Endothelial cell of umbilical vein (primary cell): ENCODE data around the gene LYRM7. TPM values are rescaled to one million over a fixed set of nuclear protein-coding genes. Genes with fewer than 3 reads are reported as not detected.
A peak's percentile ranks its signal among the peaks of the same experiment; 100 is the strongest.

Experiments
- BruUV-seq: library from RNA; stranded (reverse); fragments of 400-500 nt; replicated peaks from 2 replicates; lab custom pipeline; 2021; lab: Mats Ljungman, UMichigan
- CTCF ChIA-PET: fragments of 300-600, 350-600 bp; sonication (Branson Sonifier 250); formaldehyde crosslinking; loops from one replicate; lab custom pipeline; 2021; ENCODE audit warnings: antibody characterized with exemption, inconsistent platforms; lab: Charles Lee
- POLR2A ChIA-PET: fragments of 300-600, 350-600 bp; sonication (Branson Sonifier 250); formaldehyde crosslinking; loops from one replicate; lab custom pipeline; 2021; ENCODE audit warnings: antibody characterized with exemption, inconsistent platforms; lab: Charles Lee
- DNase-seq: peaks from one replicate; pipeline ENCODE4 v3.0.0-alpha.2; 2011; ENCODE audit warnings: low read depth, low spot score
- FAIRE-seq: peaks from 2 replicates; lab custom pipeline; 2011; peaks lifted over from hg19 to GRCh38; lab: Jason Lieb, UNC
- H2AFZ ChIP-seq: 2 replicates; pipeline ENCODE4 v1.6.0; 2012; ENCODE audit warnings: low read depth, low read length, control low read depth, inconsistent platforms
- H3K27ac ChIP-seq: 2 replicates; pipeline ENCODE4 v1.5.1; 2011; ENCODE audit warnings: low read depth, mild to moderate bottlenecking, control low read depth, low read length, moderate library complexity; ENCODE audit not compliant: insufficient read depth
- H3K27me3 ChIP-seq, 2 experiments: 2 replicates each; pipeline versions ENCODE4 v1.6.0 to v1.6.1; 2011; ENCODE audit warnings: low read length in 2 of 2, mixed read lengths in 1 of 2; ENCODE audit not compliant: control insufficient read depth in 2 of 2, insufficient read depth in 2 of 2
- H3K36me3 ChIP-seq, 2 experiments: 2 replicates in 1 of 2; 3 replicates in 1 of 2; pipeline ENCODE4 v1.5.1; 2011; ENCODE audit warnings: low read length in 2 of 2, mild to moderate bottlenecking in 1 of 2, moderate library complexity in 1 of 2; ENCODE audit not compliant: control insufficient read depth in 2 of 2, insufficient read depth in 2 of 2; ENCODE audit errors: extremely low read depth in 1 of 2
- H3K4me1 ChIP-seq: 3 replicates; pipeline ENCODE4 v1.5.1; 2011; ENCODE audit warnings: mild to moderate bottlenecking, low read length; ENCODE audit not compliant: control insufficient read depth, insufficient read depth; ENCODE audit errors: extremely low read depth
- H3K4me2 ChIP-seq: 2 replicates; pipeline ENCODE4 v1.6.1; 2011; ENCODE audit warnings: low read length, control low read depth, mixed read lengths; ENCODE audit not compliant: insufficient read depth
- H3K4me3 ChIP-seq, 3 experiments: fragments of 200-600 bp in 1 of 3; sonication (generic), shearing (Covaris generic) in 1 of 3; replicated peaks in 1 of 3; 2 replicates each; pipeline ENCODE4 v1.5.1; 2011 to 2016; ENCODE audit warnings: control low read depth in 3 of 3, low read length in 3 of 3, mild to moderate bottlenecking in 2 of 3, inconsistent platforms in 1 of 3, low read depth in 1 of 3, moderate library complexity in 1 of 3; ENCODE audit not compliant: insufficient read depth in 1 of 3
- H3K79me2 ChIP-seq: 2 replicates; pipeline ENCODE4 v1.6.0; 2012; ENCODE audit warnings: low read length, inconsistent platforms; ENCODE audit not compliant: control insufficient read depth, insufficient read depth
- H3K9ac ChIP-seq: replicated peaks from 2 replicates; pipeline ENCODE3; 2011; ENCODE audit warnings: low read length, control low read depth; ENCODE audit not compliant: insufficient read depth; ENCODE audit errors: extremely low read depth
- H3K9me1 ChIP-seq: replicated peaks from 3 replicates; pipeline ENCODE4 v1.6.0; 2011; ENCODE audit warnings: mild to moderate bottlenecking, low read length; ENCODE audit not compliant: control insufficient read depth, insufficient read depth; ENCODE audit errors: extremely low read depth
- H3K9me3 ChIP-seq: replicated peaks from 2 replicates; pipeline ENCODE4 v1.5.1; 2012; ENCODE audit warnings: low read length, inconsistent platforms; ENCODE audit not compliant: control insufficient read depth, insufficient read depth
- H4K20me1 ChIP-seq: replicated peaks from 2 replicates; pipeline ENCODE3; 2011; ENCODE audit warnings: mild to moderate bottlenecking, low read length; ENCODE audit not compliant: control insufficient read depth, insufficient read depth; ENCODE audit errors: extremely low read depth
- EZH2 ChIP-seq: IDR thresholded peaks from 2 replicates; pipeline ENCODE4 v1.6.1; 2012; ENCODE audit warnings: borderline replicate concordance, low read depth, mild to moderate bottlenecking, moderate library complexity, low read length, inconsistent platforms; ENCODE audit not compliant: severe bottlenecking
- FOS ChIP-seq: IDR thresholded peaks from 2 replicates; pipeline ENCODE4 v1.6.1; 2011; ENCODE audit warnings: mild to moderate bottlenecking, low read length, moderate library complexity, borderline replicate concordance; ENCODE audit not compliant: insufficient read depth
- GATA2 ChIP-seq: IDR thresholded peaks from 2 replicates; pipeline ENCODE4 v1.7.0; 2011; ENCODE audit warnings: low read depth, mild to moderate bottlenecking, moderate library complexity, mixed read lengths, low read length; ENCODE audit not compliant: insufficient read length, insufficient read depth
- JUN ChIP-seq: IDR thresholded peaks from 2 replicates; pipeline ENCODE4 v1.6.1; 2011; ENCODE audit warnings: borderline replicate concordance, low read depth; ENCODE audit not compliant: insufficient read length, insufficient read depth
- MAX ChIP-seq: IDR thresholded peaks from 2 replicates; pipeline ENCODE4 v1.6.1; 2011; ENCODE audit not compliant: insufficient read depth, insufficient read length
- MYC ChIP-seq: IDR thresholded peaks from one replicate; pipeline ENCODE4 v1.6.1; 2011; ENCODE audit warnings: mild to moderate bottlenecking, low read depth, low read length
- POLR2A ChIP-seq: IDR thresholded peaks from 2 replicates; pipeline ENCODE4 v1.6.1; 2012; ENCODE audit warnings: low read depth, mild to moderate bottlenecking, control low read depth, low read length
- POLR2AphosphoS5 ChIP-seq: IDR thresholded peaks from 2 replicates; pipeline ENCODE4 v1.6.1; 2012; ENCODE audit warnings: low read depth, mild to moderate bottlenecking, control low read depth, low read length, moderate library complexity; ENCODE audit not compliant: insufficient read depth
- dilution Hi-C: fragments of 300-500 bp; cut with MboI; formaldehyde crosslinking; loops from one replicate; pipeline ENCODE4 v1.15.0; 2019; ENCODE audit warnings: low sequenced_read_pairs; ENCODE audit not compliant: extremely low pct_ligation_motif_present
- intact Hi-C: fragments of 100-400 bp; cut with micrococcal nuclease; formaldehyde crosslinking; loops from one replicate; pipeline ENCODE4 v1.10.0; 2022
- polyA plus RNA-seq, 4 experiments: library from polyadenylated mRNA; depleted of rRNA in 3 of 4; stranded (reverse) in 3 of 4; unstranded in 1 of 4; fragments of >200 nt; gene quantifications; 2 replicates each; pipeline versions ENCODE4 v1.2.1 to v1.2.3, GENCODE V29; 2011 to 2012; ENCODE audit warnings: missing spikeins in 1 of 4
- total RNA-seq: library from RNA; stranded (reverse); gene quantifications from 2 replicates; pipeline ENCODE4 v1.2.3, GENCODE V29; 2021
- TF ChIP-seq, protein P1 (sequence below), 2 donors: IDR thresholded peaks; 1 replicate in 1 of 2; 2 replicates in 1 of 2; pipeline ENCODE4 v1.5.1; 2011; ENCODE audit warnings: low read length in 2 of 2, mild to moderate bottlenecking in 2 of 2, moderate library complexity in 2 of 2, control low read depth in 1 of 2, inconsistent platforms in 1 of 2, low read depth in 1 of 2; ENCODE audit not compliant: insufficient read depth in 1 of 2; ENCODE audit errors: extremely low read depth in 1 of 2

The LYRM7 gene
- total and polyA plus RNA-seq, 2 donors (not counting 3 experiments of a cell fraction or from before 2014, with no cell fraction given), result 0.88 to 7.5 TPM

- POLR2A ChIA-PET, result no interaction called here
- dilution Hi-C loops, result no loop called here
These were observed 769 bp upstream of the LYRM7 start for GRCh38 chr5:131169810-131170539.

More at GRCh38 chr5:131169810-131170539, 769 bp upstream of the LYRM7 start:
- no peaks in the 10 kb centered on the region for H3K9me1 ChIP-seq
- peak overlapping the region; percentile 60 for H3K9ac ChIP-seq
- no peaks in the 10 kb centered on the region for H3K36me3 ChIP-seq
- peaks cover 12% of the 10 kb centered on the region for H3K4me1 ChIP-seq
- no peak for FAIRE-seq
- intact Hi-C loops, result loop anchor here (1.0 to 5.0 kb wide), 2 partner anchors 93 to 467 kb away; partner anchors contain the start of gene RAPGEF6
- H4K20me1 ChIP-seq, result no peaks in the 10 kb centered on the region
- BruUV-seq, result TSS peak; percentile 94
- H3K4me2 ChIP-seq, result peak overlapping the region; percentile 94
- no peak for TF ChIP-seq MYC
- TF ChIP-seq EZH2, result no peak
- no peak for TF ChIP-seq FOS
- TF ChIP-seq JUN, result no peak
- no peak for TF ChIP-seq MAX
- no peak for TF ChIP-seq GATA2
- TF ChIP-seq, protein P1, sequence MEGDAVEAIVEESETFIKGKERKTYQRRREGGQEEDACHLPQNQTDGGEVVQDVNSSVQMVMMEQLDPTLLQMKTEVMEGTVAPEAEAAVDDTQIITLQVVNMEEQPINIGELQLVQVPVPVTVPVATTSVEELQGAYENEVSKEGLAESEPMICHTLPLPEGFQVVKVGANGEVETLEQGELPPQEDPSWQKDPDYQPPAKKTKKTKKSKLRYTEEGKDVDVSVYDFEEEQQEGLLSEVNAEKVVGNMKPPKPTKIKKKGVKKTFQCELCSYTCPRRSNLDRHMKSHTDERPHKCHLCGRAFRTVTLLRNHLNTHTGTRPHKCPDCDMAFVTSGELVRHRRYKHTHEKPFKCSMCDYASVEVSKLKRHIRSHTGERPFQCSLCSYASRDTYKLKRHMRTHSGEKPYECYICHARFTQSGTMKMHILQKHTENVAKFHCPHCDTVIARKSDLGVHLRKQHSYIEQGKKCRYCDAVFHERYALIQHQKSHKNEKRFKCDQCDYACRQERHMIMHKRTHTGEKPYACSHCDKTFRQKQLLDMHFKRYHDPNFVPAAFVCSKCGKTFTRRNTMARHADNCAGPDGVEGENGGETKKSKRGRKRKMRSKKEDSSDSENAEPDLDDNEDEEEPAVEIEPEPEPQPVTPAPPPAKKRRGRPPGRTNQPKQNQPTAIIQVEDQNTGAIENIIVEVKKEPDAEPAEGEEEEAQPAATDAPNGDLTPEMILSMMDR (IDR thresholded peaks at IDR 0.05; ENCODE audit: extremely low read depth in 1 of 2, insufficient read depth in 1 of 2, low read depth in 1 of 2, low read length in 2 of 2), result no peak
- TF ChIP-seq POLR2A, result no peak
- TF ChIP-seq POLR2AphosphoS5, result no peak
- H2AFZ ChIP-seq, result peak overlapping the region; percentile 35
- H3K27me3 ChIP-seq, result no peaks in the 10 kb centered on the region
- CTCF ChIA-PET, result no interaction called here
- H3K4me3 ChIP-seq, result peak overlapping the region; percentile 38 to 81 (median 48)
- no peak for DNase-seq
- H3K79me2 ChIP-seq, result peaks cover under 1% of the 10 kb centered on the region
- no peaks in the 10 kb centered on the region for H3K9me3 ChIP-seq
- H3K27ac ChIP-seq, result peak overlapping the region; percentile 6
